ENCODE data around the gene DAGLA.

GRCh38 chr11:61785837-61786402 is 105.7 kb downstream of the DAGLA start:
- TF ChIP-seq BHLHE40 (IDR thresholded peaks at IDR 0.05; ENCODE audit: borderline replicate concordance) (no peak), FOXK2 (IDR thresholded peaks at IDR 0.05) (no peak)
